Colonic mucosa (tissue), 4 donors: ENCODE results near the gene SLC27A6. TPM values are rescaled to one million over a fixed set of nuclear protein-coding genes. Genes with fewer than 3 reads are reported as not detected.
A peak's percentile ranks its signal among the peaks of the same experiment; 100 is the strongest.

ENCODE experiments used
- DNase-seq: peaks from one replicate; pipeline ENCODE4 v3.0.0-alpha.2; 2020
- H3K27ac ChIP-seq: fragments of 200-600 bp; one replicate; pipeline ENCODE4 v1.8.0; 2021
- H3K27me3 ChIP-seq: fragments of 200-600 bp; one replicate; pipeline ENCODE4 v1.8.0; 2021
- H3K36me3 ChIP-seq: fragments of 200-600 bp; one replicate; pipeline ENCODE4 v1.8.0; 2021
- H3K4me1 ChIP-seq: fragments of 200-600 bp; one replicate; pipeline ENCODE4 v1.8.0; 2021; ENCODE audit warnings: mild to moderate bottlenecking
- H3K4me3 ChIP-seq: fragments of 200-600 bp; one replicate; pipeline ENCODE4 v1.8.0; 2021
- H3K9ac ChIP-seq, 2 donors: one replicate each; pipeline ENCODE4 v1.7.0; 2013; ENCODE audit warnings: control low read depth in 2 of 2, low read depth in 2 of 2, low read length in 2 of 2
- H3K9me3 ChIP-seq: fragments of 200-600 bp; one replicate; pipeline ENCODE4 v1.8.0; 2021
- CTCF ChIP-seq: fragments of 200-600 bp; IDR thresholded peaks from one replicate; pipeline ENCODE4 v1.8.0; 2022; ENCODE audit warnings: antibody characterized with exemption, mild to moderate bottlenecking
- intact Hi-C: fragments of 100-400 bp; cut with DNase I; formaldehyde crosslinking; loops from one replicate; pipeline ENCODE4 v1.14.1; 2022
- total RNA-seq, 2 donors: library from RNA; stranded (reverse); fragmentation: NEBNext Ultra II Directional in 1 of 2; extraction: Animal tissue kit (Norgen Biotek cat#: 25700) in 1 of 2; gene quantifications; one replicate each; pipeline ENCODE4 v1.2.1, GENCODE V29; 2021
- donor health status: healthy.
- donor health status: DM: no; HTN: no; CAD: no.
- donor health status: DM: no; HTN: no; CAD: no.

SLC27A6 gene, protein sequence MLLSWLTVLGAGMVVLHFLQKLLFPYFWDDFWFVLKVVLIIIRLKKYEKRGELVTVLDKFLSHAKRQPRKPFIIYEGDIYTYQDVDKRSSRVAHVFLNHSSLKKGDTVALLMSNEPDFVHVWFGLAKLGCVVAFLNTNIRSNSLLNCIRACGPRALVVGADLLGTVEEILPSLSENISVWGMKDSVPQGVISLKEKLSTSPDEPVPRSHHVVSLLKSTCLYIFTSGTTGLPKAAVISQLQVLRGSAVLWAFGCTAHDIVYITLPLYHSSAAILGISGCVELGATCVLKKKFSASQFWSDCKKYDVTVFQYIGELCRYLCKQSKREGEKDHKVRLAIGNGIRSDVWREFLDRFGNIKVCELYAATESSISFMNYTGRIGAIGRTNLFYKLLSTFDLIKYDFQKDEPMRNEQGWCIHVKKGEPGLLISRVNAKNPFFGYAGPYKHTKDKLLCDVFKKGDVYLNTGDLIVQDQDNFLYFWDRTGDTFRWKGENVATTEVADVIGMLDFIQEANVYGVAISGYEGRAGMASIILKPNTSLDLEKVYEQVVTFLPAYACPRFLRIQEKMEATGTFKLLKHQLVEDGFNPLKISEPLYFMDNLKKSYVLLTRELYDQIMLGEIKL
- under 1 TPM; 0.48 to 0.67 TPM for total RNA-seq

DNA sequence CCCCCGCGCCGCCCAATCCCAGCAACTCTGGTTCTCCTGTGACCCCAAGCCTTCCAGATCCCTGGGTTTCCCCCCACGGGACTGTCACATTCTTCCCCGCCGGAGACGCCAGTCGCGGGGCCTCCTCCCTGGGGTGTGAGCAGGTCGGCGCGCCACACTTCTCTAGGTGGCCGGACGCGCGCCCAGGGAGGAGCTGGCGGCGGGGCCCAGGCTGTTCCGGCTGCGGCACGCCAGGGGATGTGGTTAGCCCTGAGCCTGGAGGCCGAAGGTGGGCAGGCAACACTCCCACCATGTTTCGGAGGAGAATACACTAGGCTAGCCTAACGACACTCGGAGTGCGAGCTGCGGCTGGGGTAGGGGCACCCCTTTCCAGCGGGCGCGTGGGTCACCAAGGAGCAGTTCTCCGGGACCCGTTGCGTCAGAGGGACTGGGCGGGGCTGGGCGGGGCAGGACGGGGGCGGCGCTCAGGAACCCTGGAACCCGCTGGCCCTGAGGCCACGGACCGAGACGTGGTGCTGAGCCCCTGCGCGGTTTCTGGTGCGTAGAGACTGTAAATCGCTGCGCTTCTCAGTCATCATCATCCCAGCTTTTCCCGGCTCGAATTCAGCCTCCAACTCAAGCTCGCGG lies at the start of gene SLC27A6:
SLC27A6 (plus strand) TSS at position 478 of the 627 bp plus-strand sequence. CDS start 650 bp downstream, outside the sequence.
- no peaks in the 10 kb centered on the region for H3K4me1 ChIP-seq
- no peak within 1 kb of the TSS for H3K9ac ChIP-seq
- no peaks in the 10 kb centered on the region for H3K27me3 ChIP-seq
- H3K9me3 ChIP-seq: no peaks in the 10 kb centered on the region
- intact Hi-C loops: no loop called here
- no peaks in the 10 kb centered on the region for H3K36me3 ChIP-seq
- no peak within 1 kb of the TSS for H3K27ac ChIP-seq
- TF ChIP-seq CTCF: no peak
- DNase-seq: peak; percentile 17
- peak within 1 kb of the TSS; percentile 9 for H3K4me3 ChIP-seq

GRCh38 chr5:128919542-128919941 lies 45.7 kb upstream of the SLC27A6 start:
- Histone ChIP-seq H3K4me3 (no peak overlapping the region), H3K36me3 (no peaks in the 10 kb centered on the region), H3K9me3 (no peaks in the 10 kb centered on the region), H3K27ac (no peak overlapping the region), H3K9ac (no peak overlapping the region), H3K4me1 (no peaks in the 10 kb centered on the region), H3K27me3 (no peaks in the 10 kb centered on the region)
- intact Hi-C loops: no loop called here
- no peak for TF ChIP-seq CTCF
- DNase-seq: no peak

GRCh38 chr5:128920345-128921215 lies 44.7 kb upstream of the SLC27A6 start:
- H3K36me3 ChIP-seq: no peaks in the 10 kb centered on the region
- no peaks in the 10 kb centered on the region for H3K9me3 ChIP-seq
- TF ChIP-seq CTCF: no peak
- no peak overlapping the region for H3K9ac ChIP-seq
- no peak for DNase-seq
- H3K27me3 ChIP-seq: no peaks in the 10 kb centered on the region
- intact Hi-C loops: no loop called here
- no peak overlapping the region for H3K27ac ChIP-seq
- H3K4me1 ChIP-seq: no peaks in the 10 kb centered on the region
- H3K4me3 ChIP-seq: no peak overlapping the region

GRCh38 chr5:128924299-128924698 lies 41.0 kb upstream of the SLC27A6 start:
- no peak overlapping the region for H3K4me3 ChIP-seq
- no peak overlapping the region for H3K27ac ChIP-seq
- no peak for TF ChIP-seq CTCF

GRCh38 chr5:128925973-128926372 lies 39.3 kb upstream of the SLC27A6 start:
- Histone ChIP-seq H3K9me3 (no peaks in the 10 kb centered on the region), H3K36me3 (no peaks in the 10 kb centered on the region), H3K9ac (no peak overlapping the region), H3K4me1 (no peaks in the 10 kb centered on the region), H3K4me3 (no peak overlapping the region), H3K27ac (no peak overlapping the region), H3K27me3 (no peaks in the 10 kb centered on the region)
- intact Hi-C loops: no loop called here
- TF ChIP-seq CTCF: no peak
- DNase-seq: no peak

More at GRCh38 chr5:128924299-128924698, 41.0 kb upstream of the SLC27A6 start:
- Histone ChIP-seq H3K4me1 (no peaks in the 10 kb centered on the region), H3K27me3 (no peaks in the 10 kb centered on the region), H3K9ac (no peak overlapping the region), H3K9me3 (no peaks in the 10 kb centered on the region), H3K36me3 (no peaks in the 10 kb centered on the region)
- DNase-seq: no peak
- intact Hi-C loops: no loop called here
